GM12874 (cell line): ENCODE data around the gene GTSE1.

ENCODE experiments used
- TF ChIP-seq, protein P1 (sequence below): IDR thresholded peaks from 2 replicates; pipeline ENCODE4 v1.5.1; 2011; ENCODE audit warnings: low read depth, mild to moderate bottlenecking, control low read depth, low read length, moderate library complexity; ENCODE audit not compliant: insufficient read depth

The GTSE1 gene

DNA sequence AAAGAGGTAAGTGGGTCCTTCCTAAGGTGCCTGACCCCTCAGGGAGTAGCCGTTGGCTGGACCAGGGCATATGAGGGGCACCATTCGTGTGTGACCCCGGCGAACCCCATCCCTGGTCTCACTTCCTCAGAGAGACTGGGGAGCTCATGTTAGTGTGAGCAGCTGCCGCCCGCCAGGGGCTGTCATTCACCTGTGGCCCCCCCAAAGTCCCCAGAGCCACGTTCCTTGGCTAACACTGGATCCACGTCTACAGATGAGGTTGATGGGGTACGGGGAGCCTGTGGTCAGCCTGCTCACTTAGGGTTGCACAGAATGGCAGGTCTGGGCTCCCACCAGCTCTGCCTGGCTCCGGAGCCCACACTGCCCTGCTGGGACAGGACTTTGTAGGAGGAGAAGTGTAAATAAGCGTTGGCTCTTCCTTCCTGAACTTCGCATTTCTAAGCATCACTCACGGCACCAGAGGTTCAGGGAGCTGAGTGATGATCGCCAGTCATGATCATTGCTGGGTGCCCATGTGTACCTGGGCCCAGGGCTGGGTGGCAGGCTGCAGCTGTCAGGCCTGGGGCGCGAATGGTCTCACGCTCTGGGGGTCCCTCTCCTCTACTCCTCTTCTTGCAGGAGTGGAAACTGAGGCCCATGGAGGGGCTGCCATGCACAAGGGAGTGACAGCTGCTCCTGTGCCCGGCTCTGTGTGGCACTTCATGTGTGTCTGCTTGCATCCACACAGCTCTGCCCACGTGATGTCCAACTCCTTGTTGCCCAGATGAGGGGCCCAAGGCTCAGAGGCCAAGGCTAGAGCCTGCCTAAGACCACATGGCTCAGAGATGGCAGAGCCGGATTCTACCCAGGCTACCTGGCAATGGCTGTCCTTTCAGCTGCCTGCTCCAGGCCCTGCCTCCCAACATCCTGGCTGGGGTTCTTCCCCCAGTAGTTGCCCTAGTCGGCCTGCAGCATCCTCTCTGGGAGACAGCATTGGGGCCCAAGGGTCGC is 17.7 kb upstream of the GTSE1 start:
- TF ChIP-seq, protein P1, sequence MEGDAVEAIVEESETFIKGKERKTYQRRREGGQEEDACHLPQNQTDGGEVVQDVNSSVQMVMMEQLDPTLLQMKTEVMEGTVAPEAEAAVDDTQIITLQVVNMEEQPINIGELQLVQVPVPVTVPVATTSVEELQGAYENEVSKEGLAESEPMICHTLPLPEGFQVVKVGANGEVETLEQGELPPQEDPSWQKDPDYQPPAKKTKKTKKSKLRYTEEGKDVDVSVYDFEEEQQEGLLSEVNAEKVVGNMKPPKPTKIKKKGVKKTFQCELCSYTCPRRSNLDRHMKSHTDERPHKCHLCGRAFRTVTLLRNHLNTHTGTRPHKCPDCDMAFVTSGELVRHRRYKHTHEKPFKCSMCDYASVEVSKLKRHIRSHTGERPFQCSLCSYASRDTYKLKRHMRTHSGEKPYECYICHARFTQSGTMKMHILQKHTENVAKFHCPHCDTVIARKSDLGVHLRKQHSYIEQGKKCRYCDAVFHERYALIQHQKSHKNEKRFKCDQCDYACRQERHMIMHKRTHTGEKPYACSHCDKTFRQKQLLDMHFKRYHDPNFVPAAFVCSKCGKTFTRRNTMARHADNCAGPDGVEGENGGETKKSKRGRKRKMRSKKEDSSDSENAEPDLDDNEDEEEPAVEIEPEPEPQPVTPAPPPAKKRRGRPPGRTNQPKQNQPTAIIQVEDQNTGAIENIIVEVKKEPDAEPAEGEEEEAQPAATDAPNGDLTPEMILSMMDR = no peak

DNA sequence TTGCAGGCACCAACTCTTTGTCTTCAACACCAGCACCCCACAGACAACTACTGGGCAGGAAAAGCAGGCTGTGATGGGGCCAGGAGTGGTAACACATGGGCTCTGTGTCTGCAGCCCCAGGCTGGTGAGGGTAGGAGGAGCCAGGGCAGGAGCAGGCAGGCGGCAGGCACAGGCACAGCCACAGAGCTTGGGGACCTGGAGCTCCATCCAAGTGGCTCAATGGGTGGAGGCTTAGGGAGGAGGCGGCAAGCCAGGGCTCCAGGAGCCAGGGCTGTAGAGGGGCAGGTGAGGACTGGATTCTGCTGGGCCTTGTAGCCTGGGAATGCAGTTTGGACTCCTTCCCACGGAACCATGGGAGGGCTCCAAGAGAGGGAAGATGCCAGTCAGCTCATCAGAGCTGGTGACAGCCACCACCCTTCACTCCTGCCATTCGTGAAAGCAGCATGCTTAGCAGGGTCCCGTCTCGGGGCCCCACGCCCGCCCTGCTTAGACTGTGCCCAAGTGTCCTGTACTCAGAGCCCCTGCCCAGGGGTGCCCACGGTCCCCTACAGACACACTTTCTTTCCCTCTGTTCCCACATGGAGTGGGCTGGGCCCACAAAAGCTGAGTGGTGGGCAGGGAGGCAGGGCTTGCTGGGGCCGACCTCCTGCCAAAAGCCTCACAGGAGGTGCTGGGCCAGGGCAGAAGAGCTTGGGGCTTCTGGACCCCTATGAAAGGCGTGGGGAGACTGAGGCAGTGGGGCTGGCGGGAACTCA is 16.4 kb upstream of the GTSE1 start:
- TF ChIP-seq, protein P1 = no peak

DNA sequence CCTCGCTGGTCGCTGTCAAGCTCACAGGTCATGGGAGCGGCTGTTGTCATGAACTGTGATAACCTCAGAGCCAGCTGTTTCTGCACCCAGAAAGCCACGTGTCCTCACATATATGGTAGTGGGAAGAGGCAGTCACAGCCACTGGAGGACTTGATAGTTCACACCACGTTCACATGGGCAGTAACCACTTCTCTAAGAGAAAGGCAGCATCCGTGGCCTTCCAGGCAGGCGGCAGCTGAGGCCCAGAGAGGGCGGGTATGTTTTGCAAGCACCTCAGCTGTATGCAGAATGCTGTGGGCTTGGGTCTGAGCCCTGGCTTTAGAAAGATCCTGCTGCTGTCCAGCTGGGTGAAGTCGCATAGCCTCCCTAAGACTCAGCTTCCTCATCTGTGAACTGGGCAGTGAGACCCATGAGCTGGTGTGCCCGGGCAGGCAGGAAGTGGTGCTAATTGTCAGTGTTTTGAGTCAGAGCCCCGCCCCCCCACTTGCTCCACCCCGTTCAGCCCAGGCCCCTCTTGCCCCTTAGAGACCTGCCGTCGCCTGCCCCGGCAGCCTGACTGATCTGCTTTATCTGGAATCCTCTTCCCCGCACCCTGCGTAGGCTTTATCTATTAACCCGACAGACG is 15.6 kb upstream of the GTSE1 start:
- TF ChIP-seq, protein P1 = no peak

DNA sequence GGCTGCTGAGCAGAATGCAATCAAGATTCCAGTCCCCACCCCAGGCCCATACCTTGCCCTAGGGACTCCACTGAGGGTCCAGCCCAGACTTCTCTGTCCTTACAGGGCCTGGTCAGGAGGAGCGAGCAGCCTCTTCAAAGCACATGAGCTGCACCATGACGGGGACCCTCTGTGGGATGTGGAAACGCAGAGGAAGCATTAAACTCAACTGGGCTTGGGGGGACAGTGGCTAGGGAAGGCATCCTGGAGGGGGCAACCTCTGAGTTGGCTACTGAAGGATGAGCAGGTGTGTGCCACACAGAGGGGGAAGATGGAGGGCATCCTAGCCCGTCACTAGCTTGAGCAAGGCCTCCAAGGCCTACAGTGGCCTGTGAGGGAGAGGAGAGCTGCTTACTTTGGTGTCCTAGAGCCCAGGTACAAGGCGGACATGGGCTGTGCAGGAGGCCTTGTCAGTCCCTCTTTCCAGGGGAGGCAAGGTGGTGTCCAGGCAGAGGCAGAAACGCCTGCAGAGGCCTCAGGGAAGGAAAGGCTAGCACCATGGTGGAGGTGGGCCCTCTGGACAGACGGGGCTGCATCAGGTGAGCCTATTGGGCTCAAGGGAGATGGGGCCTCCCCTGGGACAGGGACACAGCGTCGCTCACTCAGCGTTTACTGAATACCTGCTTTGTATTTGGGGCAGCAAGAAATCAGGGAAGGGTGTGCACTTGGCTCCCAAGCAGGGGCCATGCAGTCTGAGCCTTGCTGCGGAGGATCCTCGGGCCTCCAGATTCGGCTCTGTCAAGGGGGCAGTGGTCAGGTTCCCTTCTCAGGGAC is 14.6 kb upstream of the GTSE1 start:
- TF ChIP-seq, protein P1 = no peak

DNA sequence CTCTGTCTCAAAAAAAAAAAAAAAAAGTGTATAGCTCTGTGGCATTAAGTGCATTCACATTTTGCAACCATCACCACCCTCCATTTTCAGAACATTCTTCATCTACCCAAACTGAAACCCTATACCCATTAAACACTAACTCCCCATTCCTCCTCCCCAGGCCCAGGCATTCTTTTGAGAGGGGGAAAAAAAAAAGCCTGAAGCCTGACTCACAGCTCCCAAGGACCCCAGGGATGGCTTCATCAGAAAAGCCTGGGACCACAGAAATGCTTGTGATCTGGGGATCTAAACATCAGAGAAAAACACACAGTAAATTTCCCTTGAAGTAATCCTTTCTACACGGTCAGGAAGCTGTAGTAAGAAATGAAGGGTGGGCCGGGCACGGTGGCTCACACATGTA is 10.7 kb upstream of the GTSE1 start:
- TF ChIP-seq, protein P1 = no peak

DNA sequence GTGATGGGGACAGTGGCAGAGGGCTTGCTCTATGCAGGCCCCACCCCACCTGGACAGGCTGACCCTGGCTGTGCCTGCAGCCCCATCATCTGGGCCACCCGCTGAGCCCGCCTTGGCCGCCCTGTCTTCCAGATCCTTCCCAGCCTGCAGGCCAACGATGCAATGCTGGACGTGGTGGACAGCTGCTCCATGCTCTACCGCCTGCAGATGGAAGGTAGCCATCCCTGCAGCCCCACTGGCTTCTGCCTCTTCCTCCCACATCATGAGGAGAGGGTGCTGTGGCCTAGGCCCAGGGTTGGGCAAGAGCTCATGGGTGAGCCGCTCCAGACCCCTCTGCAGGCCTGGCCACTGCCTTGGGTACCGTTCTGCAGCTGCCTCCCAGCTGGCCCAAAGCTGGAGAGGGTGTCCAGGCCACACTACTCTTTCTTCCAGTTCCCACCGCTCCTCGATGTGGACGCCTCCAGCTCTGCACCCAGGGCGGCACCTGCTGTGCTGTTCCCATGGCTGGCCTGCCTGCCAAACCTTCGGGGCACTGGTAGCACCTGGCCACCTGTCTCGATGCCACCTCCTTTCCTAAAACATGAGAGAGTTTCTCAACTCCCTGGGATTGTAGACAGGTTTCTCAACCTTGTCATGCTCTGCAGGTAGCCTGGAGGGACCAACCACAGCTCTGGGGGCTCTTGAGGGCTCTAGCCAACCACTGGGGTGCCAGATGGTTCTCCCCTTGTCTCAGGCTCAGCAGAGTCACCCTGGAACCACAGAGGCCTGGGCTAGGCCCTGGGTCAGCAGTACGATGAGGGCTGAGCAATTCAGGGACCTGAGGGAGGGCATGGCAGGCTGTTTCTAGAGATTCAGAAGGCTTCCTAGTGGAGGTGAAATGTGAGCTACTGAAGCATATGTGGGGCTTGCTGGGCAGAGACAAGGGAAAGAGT is 9.5 kb upstream of the GTSE1 start:
- TF ChIP-seq, protein P1 = no peak
